OCI-LY7 (cell line): ENCODE data around the gene SLC39A13. TPM values are rescaled to one million over a fixed set of nuclear protein-coding genes. Genes with fewer than 3 reads are reported as not detected.

Experiments used
- BruUV-seq: library from RNA; stranded (reverse); fragments of 400-500 nt; replicated peaks from 2 replicates; lab custom pipeline; 2021; lab: Mats Ljungman, UMichigan
- CTCF ChIA-PET: fragments of 300-600 bp; sonication (Branson Sonifier 250); formaldehyde crosslinking; loops from one replicate; lab custom pipeline; 2022; ENCODE audit warnings: antibody characterized with exemption; ENCODE audit not compliant: unreplicated experiment; lab: Charles Lee
- POLR2A ChIA-PET: fragments of 300-600 bp; sonication (Branson Sonifier 250); formaldehyde crosslinking; loops from one replicate; lab custom pipeline; 2022; ENCODE audit warnings: antibody characterized with exemption; lab: Charles Lee
- DNase-seq: peaks from one replicate; pipeline ENCODE4 v3.0.0-alpha.2; 2015; ENCODE audit warnings: low spot score
- H2AFZ ChIP-seq: fragments of 200-600 bp; sonication (generic), shearing (Covaris generic); 2 replicates; pipeline ENCODE4 v1.6.1; 2014; ENCODE audit warnings: mild to moderate bottlenecking, antibody characterized with exemption, low read length, moderate library complexity
- H3K27ac ChIP-seq: fragments of 200-600 bp; sonication (generic); 2 replicates; pipeline ENCODE4 v1.5.1; 2014; ENCODE audit warnings: mixed run types, low read depth, mild to moderate bottlenecking, moderate library complexity, low read length, inconsistent platforms; ENCODE audit not compliant: poor library complexity, severe bottlenecking
- H3K36me3 ChIP-seq: fragments of 200-600 bp; sonication (generic); 2 replicates; pipeline ENCODE4 v1.6.1; 2014; ENCODE audit warnings: mild to moderate bottlenecking, antibody characterized with exemption, low read length, moderate library complexity, mixed read lengths; ENCODE audit not compliant: insufficient read depth
- H3K4me1 ChIP-seq: fragments of 200-600 bp; sonication (generic); 2 replicates; pipeline ENCODE4 v1.5.1; 2014; ENCODE audit warnings: mild to moderate bottlenecking, low read length; ENCODE audit not compliant: insufficient read depth, poor library complexity, severe bottlenecking
- H3K4me2 ChIP-seq: fragments of 200-600 bp; sonication (generic); 2 replicates; pipeline ENCODE4 v1.6.1; 2014; ENCODE audit warnings: mild to moderate bottlenecking, low read length
- H3K4me3 ChIP-seq: fragments of 200-600 bp; sonication (generic); 2 replicates; pipeline ENCODE4 v1.5.1; 2014; ENCODE audit warnings: mild to moderate bottlenecking, low read depth, low read length; ENCODE audit not compliant: poor library complexity, severe bottlenecking
- H3K79me2 ChIP-seq: fragments of 200-600 bp; sonication (generic); 2 replicates; pipeline ENCODE4 v1.6.1; 2016; ENCODE audit warnings: low read depth, mild to moderate bottlenecking, low read length, moderate library complexity, mixed read lengths; ENCODE audit not compliant: insufficient read depth
- H3K9me2 ChIP-seq: fragments of 200-600 bp; sonication (generic); 2 replicates; pipeline ENCODE4 v1.6.1; 2016; ENCODE audit warnings: mild to moderate bottlenecking, low read length, mixed read lengths; ENCODE audit not compliant: insufficient read depth
- H3K9me3 ChIP-seq: fragments of 200-600 bp; sonication (generic); 2 replicates; pipeline ENCODE4 v1.6.1; 2014; ENCODE audit warnings: mild to moderate bottlenecking, mixed run types, low read length, mixed read lengths
- H4K20me1 ChIP-seq: fragments of 200-600 bp; sonication (generic); 2 replicates; pipeline ENCODE4 v1.6.1; 2014; ENCODE audit warnings: mild to moderate bottlenecking, antibody characterized with exemption, low read length, moderate library complexity, mixed read lengths; ENCODE audit not compliant: insufficient read depth
- EZH2phosphoT487 ChIP-seq: fragments of 200-600 bp; sonication (generic); IDR thresholded peaks from 2 replicates; pipeline ENCODE4 v1.6.1; 2018; ENCODE audit warnings: low read depth, borderline replicate concordance, mild to moderate bottlenecking, mixed run types, antibody characterized with exemption, low read length, moderate library complexity, mixed read lengths
- intact Hi-C: fragments of 100-400 bp; cut with micrococcal nuclease; formaldehyde crosslinking; loops from one replicate; pipeline ENCODE4 v1.10.0; 2022; ENCODE audit not compliant: unreplicated experiment
- total RNA-seq, 2 experiments: library from RNA; depleted of rRNA in 1 of 2; stranded (reverse); fragments of >200 nt in 1 of 2; shearing (Covaris generic) in 1 of 2; gene quantifications; 2 replicates each; pipeline ENCODE4 v1.2.3, GENCODE V29; 2014 to 2022
- TF ChIP-seq, protein P1 (sequence below): fragments of 200-600 bp; sonication (generic); conservative IDR thresholded peaks from 2 replicates; pipeline ENCODE4 v1.5.1; 2014; ENCODE audit warnings: mild to moderate bottlenecking, antibody characterized with exemption, low read length, moderate library complexity, mixed read lengths

Gene SLC39A13
- total RNA-seq, 2 experiments from 2014 or later = 30.5 to 31.8 TPM

- Histone ChIP-seq H3K4me2 (peak overlapping the region; percentile 76), H3K79me2 (no peaks in the 10 kb centered on the region), H3K4me1 (peaks cover 63% of the 10 kb centered on the region), H3K4me3 (no peak overlapping the region), H4K20me1 (no peaks in the 10 kb centered on the region), H2AFZ (no peak overlapping the region; the same call in 1 of the 2 replicates), H3K9me2 (no peaks in the 10 kb centered on the region), H3K36me3 (no peaks in the 10 kb centered on the region), H3K9me3 (no peaks in the 10 kb centered on the region), H3K27ac (peak overlapping the region; percentile 82)
- ChIA-PET POLR2A (interaction anchor here (1.2 to 2.9 kb wide), 3 partner anchors 9 to 15 kb away, joined by 3 to 19 read pairs (median 5); partner anchors contain the start of gene SPI1), CTCF (interaction anchor here (1.0 to 1.6 kb wide), 2 partner anchors 9 to 15 kb away, joined by 3 to 4 read pairs; partner anchors contain the start of gene SPI1)
- intact Hi-C loops = loop anchor here (10.0 kb wide), 1 partner anchor 631 kb away; no protein-coding TSS in a partner anchor
- TF ChIP-seq, protein P1, sequence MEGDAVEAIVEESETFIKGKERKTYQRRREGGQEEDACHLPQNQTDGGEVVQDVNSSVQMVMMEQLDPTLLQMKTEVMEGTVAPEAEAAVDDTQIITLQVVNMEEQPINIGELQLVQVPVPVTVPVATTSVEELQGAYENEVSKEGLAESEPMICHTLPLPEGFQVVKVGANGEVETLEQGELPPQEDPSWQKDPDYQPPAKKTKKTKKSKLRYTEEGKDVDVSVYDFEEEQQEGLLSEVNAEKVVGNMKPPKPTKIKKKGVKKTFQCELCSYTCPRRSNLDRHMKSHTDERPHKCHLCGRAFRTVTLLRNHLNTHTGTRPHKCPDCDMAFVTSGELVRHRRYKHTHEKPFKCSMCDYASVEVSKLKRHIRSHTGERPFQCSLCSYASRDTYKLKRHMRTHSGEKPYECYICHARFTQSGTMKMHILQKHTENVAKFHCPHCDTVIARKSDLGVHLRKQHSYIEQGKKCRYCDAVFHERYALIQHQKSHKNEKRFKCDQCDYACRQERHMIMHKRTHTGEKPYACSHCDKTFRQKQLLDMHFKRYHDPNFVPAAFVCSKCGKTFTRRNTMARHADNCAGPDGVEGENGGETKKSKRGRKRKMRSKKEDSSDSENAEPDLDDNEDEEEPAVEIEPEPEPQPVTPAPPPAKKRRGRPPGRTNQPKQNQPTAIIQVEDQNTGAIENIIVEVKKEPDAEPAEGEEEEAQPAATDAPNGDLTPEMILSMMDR = no peak
- TF ChIP-seq EZH2phosphoT487 = no peak
- no TSS peak for BruUV-seq
- DNase-seq = no peak
Measured at GRCh38 chr11:47394050-47394321, 14.4 kb upstream of the SLC39A13 start.

DNA sequence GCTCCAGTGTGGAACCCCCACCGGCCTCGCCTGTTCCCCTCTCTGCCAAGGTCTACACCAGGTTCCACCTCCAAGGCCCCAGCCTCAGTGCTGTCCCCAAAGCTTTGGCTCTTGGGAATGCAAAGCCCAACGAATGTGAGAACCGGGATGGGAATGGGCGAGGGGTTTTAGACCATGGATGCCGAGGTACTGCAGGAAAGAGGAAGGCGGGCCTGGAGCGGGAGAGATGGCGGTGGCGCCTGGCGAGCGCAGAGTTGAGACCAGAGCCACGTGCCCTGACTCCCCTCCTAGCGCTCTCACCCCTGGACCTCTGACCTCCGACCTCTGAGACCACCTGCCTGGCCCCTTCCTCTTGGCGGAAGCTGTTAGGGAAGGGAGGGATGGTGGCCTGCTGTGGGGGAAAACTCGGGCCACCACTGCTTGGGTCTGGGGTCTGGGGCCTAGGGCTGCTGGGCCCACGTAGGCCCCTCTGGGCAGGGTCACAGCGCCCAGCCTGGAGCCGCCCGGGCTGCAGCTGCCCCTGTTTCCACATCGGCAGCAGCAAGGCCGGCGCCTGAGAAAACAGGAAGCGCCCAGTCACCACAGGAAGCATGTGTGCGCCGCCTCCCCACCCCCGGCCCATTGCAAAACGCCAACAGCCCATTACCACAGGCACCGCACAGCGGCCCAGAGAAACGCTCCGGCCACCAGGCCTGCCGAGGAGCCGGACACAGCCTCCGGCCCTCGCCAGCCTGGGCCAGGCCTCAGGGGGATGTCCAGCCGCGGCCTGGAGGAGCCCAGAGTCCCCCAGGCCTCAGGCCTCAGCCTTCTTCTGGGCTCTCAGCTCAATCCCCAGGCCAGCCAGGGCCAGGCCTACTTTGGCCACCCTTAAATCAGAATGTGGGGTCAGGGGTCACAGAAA lies 13.8 kb upstream of the SLC39A13 start:
- CTCF ChIA-PET = interaction anchor here (0.7 to 1.0 kb wide), 2 partner anchors 9 to 73 kb away, joined by 3 read pairs; no protein-coding TSS in a partner anchor
- intact Hi-C loops = loop anchor here (10.0 kb wide), 1 partner anchor 630 kb away; no protein-coding TSS in a partner anchor
- H3K4me1 ChIP-seq = peaks cover 69% of the 10 kb centered on the region
- TF ChIP-seq EZH2phosphoT487 = no peak
- TF ChIP-seq, protein P1 = no peak
- H3K36me3 ChIP-seq = no peaks in the 10 kb centered on the region
- H3K79me2 ChIP-seq = no peaks in the 10 kb centered on the region
- POLR2A ChIA-PET = interaction anchor here (0.7 to 1.3 kb wide), 2 partner anchors 12 to 16 kb away, joined by 3 to 4 read pairs; no protein-coding TSS in a partner anchor
- H2AFZ ChIP-seq = peak overlapping the region; percentile 35; the same call in 1 of the 2 replicates
- BruUV-seq = no TSS peak
- DNase-seq = peak; percentile 88
- peak overlapping the region; percentile 76 for H3K4me2 ChIP-seq
- H3K4me3 ChIP-seq = peak overlapping the region; percentile 54
- no peaks in the 10 kb centered on the region for H4K20me1 ChIP-seq
- no peaks in the 10 kb centered on the region for H3K9me2 ChIP-seq
- no peaks in the 10 kb centered on the region for H3K9me3 ChIP-seq
- H3K27ac ChIP-seq = peak overlapping the region; percentile 82
